HEK293T (cell line): ENCODE measurements around the gene CACNA1C.

Source experiments
- BHLHE40 ChIP-seq: fragments of 450-650 bp; IDR thresholded peaks from 2 replicates; pipeline ENCODE4 v1.6.1; 2016; ENCODE audit warnings: mild to moderate bottlenecking, moderate library complexity, borderline replicate concordance
- CTBP1 ChIP-seq: fragments of 450-650 bp; IDR thresholded peaks from 2 replicates; pipeline ENCODE4 v1.6.1; 2016; ENCODE audit warnings: borderline replicate concordance
- ELF4 ChIP-seq: fragments of 450-650 bp; IDR thresholded peaks from 2 replicates; pipeline ENCODE4 v1.6.1; 2017; ENCODE audit warnings: antibody characterized with exemption
- FOXA1 ChIP-seq: fragments of 450-650 bp; IDR thresholded peaks from 2 replicates; pipeline ENCODE4 v1.6.1; 2016; ENCODE audit warnings: mild to moderate bottlenecking
- FOXK2 ChIP-seq: fragments of 450-650 bp; IDR thresholded peaks from 2 replicates; pipeline ENCODE4 v1.6.1; 2016; ENCODE audit warnings: mild to moderate bottlenecking
- FOXM1 ChIP-seq: fragments of 450-650 bp; IDR thresholded peaks from 2 replicates; pipeline ENCODE4 v1.6.1; 2017; ENCODE audit warnings: mild to moderate bottlenecking, borderline replicate concordance
- L3MBTL2 ChIP-seq: fragments of 450-650 bp; conservative IDR thresholded peaks from 2 replicates; pipeline ENCODE4 v1.6.1; 2016; ENCODE audit warnings: mild to moderate bottlenecking
- LEF1 ChIP-seq: fragments of 450-650 bp; IDR thresholded peaks from 2 replicates; pipeline ENCODE4 v1.6.1; 2017; ENCODE audit warnings: mild to moderate bottlenecking, borderline replicate concordance
- NFRKB ChIP-seq: fragments of 450-650 bp; IDR thresholded peaks from 2 replicates; pipeline ENCODE4 v1.6.1; 2016; ENCODE audit warnings: mild to moderate bottlenecking, moderate library complexity
- SP1 ChIP-seq: fragments of 450-650 bp; IDR thresholded peaks from 2 replicates; pipeline ENCODE4 v1.6.1; 2017
- SUZ12 ChIP-seq: fragments of 450-650 bp; IDR thresholded peaks from 2 replicates; pipeline ENCODE4 v1.6.1; 2016; ENCODE audit warnings: mild to moderate bottlenecking
- TARDBP ChIP-seq: fragments of 450-650 bp; IDR thresholded peaks from 2 replicates; pipeline ENCODE4 v1.6.1; 2016
- TF ChIP-seq, protein P1 (sequence below): fragments of 450-650 bp; IDR thresholded peaks from 2 replicates; pipeline ENCODE4 v1.6.1; 2016

GRCh38 chr12:2686280-2686646 lies 633.5 kb downstream of the CACNA1C start:
- TF ChIP-seq BHLHE40 (no peak), TARDBP (no peak), SP1 (no peak), LEF1 (no peak), FOXA1 (no peak), L3MBTL2 (no peak), NFRKB (no peak), SUZ12 (no peak), ELF4 (no peak), FOXM1 (no peak), FOXK2 (no peak), CTBP1 (no peak)
- TF ChIP-seq, protein P1, sequence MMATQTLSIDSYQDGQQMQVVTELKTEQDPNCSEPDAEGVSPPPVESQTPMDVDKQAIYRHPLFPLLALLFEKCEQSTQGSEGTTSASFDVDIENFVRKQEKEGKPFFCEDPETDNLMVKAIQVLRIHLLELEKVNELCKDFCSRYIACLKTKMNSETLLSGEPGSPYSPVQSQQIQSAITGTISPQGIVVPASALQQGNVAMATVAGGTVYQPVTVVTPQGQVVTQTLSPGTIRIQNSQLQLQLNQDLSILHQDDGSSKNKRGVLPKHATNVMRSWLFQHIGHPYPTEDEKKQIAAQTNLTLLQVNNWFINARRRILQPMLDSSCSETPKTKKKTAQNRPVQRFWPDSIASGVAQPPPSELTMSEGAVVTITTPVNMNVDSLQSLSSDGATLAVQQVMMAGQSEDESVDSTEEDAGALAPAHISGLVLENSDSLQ, result no peak
